Stimulated activated CD8-positive, alpha-beta memory T cell treated with anti-CD3 and anti-CD28 coated beads, Interleukin-15, amount 100 ng/mL, for 4 hours (primary cell): Measurements from ENCODE around the gene SYCN.

ENCODE experiments used
- DNase-seq, 2 donors: peaks; one replicate each; pipeline ENCODE4 v3.0.0-alpha.2; 2020; ENCODE audit warnings: low read depth in 2 of 2

The SYCN gene

GRCh38 chr19:39155741-39156140, 48.3 kb downstream of the SYCN start:
- DNase-seq = no peak

GRCh38 chr19:39155114-39155700, 48.9 kb downstream of the SYCN start:
- DNase-seq = no peak

- DNase-seq = no peak
Measured at GRCh38 chr19:39154629-39155100, 49.4 kb downstream of the SYCN start.

GRCh38 chr19:39154100-39154628, 49.9 kb downstream of the SYCN start:
- no peak for DNase-seq
